GM23338 (cell line): ENCODE results near the gene ACSF2. TPM values are rescaled to one million over a fixed set of nuclear protein-coding genes. Genes with fewer than 3 reads are reported as not detected.

Experiments
- ATAC-seq: fragments of 200-7000 bp; cut with Tn5 transposase; 3 replicates; pipeline ENCODE4 v1.9.1; 2020
- DNase-seq: peaks from one replicate; pipeline ENCODE4 v3.0.0-alpha.2; 2015; ENCODE audit warnings: low spot score
- H2AFZ ChIP-seq: fragments of 200-600 bp; sonication (generic); 2 replicates; pipeline ENCODE4 v1.8.0; 2016; ENCODE audit warnings: antibody characterized with exemption, mild to moderate bottlenecking, moderate library complexity
- H3F3A ChIP-seq: fragments of 200-600 bp; sonication (generic); replicated peaks from 2 replicates; pipeline ENCODE4 v1.8.0; 2017; ENCODE audit warnings: antibody characterized with exemption, mixed run types, low read depth
- H3K27ac ChIP-seq: fragments of 200-600 bp; sonication (generic); 2 replicates; pipeline ENCODE4 v1.6.1; 2016; ENCODE audit warnings: low read depth
- H3K27me3 ChIP-seq: fragments of 200-600 bp; sonication (generic); 2 replicates; pipeline ENCODE4 v1.8.0; 2016; ENCODE audit warnings: mild to moderate bottlenecking, mixed run types, moderate library complexity; ENCODE audit not compliant: insufficient read depth
- H3K36me3 ChIP-seq: fragments of 200-600 bp; sonication (generic); 2 replicates; pipeline ENCODE4 v1.8.0; 2016; ENCODE audit warnings: mild to moderate bottlenecking; ENCODE audit not compliant: insufficient read depth
- H3K4me1 ChIP-seq: fragments of 200-600 bp; sonication (generic); 2 replicates; pipeline ENCODE4 v1.8.0; 2016; ENCODE audit warnings: mild to moderate bottlenecking, moderate library complexity; ENCODE audit not compliant: insufficient read depth
- H3K4me2 ChIP-seq: fragments of 200-600 bp; sonication (generic); 2 replicates; pipeline ENCODE4 v1.7.1; 2017; ENCODE audit warnings: mixed run types
- H3K4me3 ChIP-seq: fragments of 200-600 bp; sonication (generic); 2 replicates; pipeline ENCODE4 v1.6.1; 2016; ENCODE audit warnings: mixed run types
- H3K79me2 ChIP-seq: fragments of 200-600 bp; sonication (generic); replicated peaks from 2 replicates; pipeline ENCODE4 v1.8.0; 2017; ENCODE audit warnings: mild to moderate bottlenecking; ENCODE audit not compliant: insufficient read depth
- H3K9me2 ChIP-seq: fragments of 200-600 bp; sonication (generic); 2 replicates; pipeline ENCODE4 v1.8.0; 2017; ENCODE audit not compliant: insufficient read depth
- H4K20me1 ChIP-seq: fragments of 200-600 bp; sonication (generic); replicated peaks from 2 replicates; pipeline ENCODE4 v1.8.0; 2017; ENCODE audit warnings: mild to moderate bottlenecking; ENCODE audit not compliant: insufficient read depth
- H3K27ac Mint-ChIP-seq: 2 replicates; pipeline ENCODE4 v1.8.0; 2020; ENCODE audit warnings: inconsistent platforms, mild to moderate bottlenecking, moderate library complexity, mixed read lengths
- H3K27me3 Mint-ChIP-seq: 3 replicates; pipeline ENCODE4 v1.8.0; 2022; ENCODE audit warnings: low read depth, mild to moderate bottlenecking, moderate library complexity, mixed read lengths, inconsistent platforms; ENCODE audit not compliant: insufficient read depth, poor library complexity
- H3K36me3 Mint-ChIP-seq: 3 replicates; pipeline ENCODE4 v1.8.0; 2021; ENCODE audit warnings: low read depth, mild to moderate bottlenecking, inconsistent platforms, moderate library complexity, mixed read lengths
- H3K4me1 Mint-ChIP-seq: 3 replicates; pipeline ENCODE4 v1.8.0; 2020; ENCODE audit warnings: mild to moderate bottlenecking, inconsistent platforms, mixed read lengths
- H3K4me3 Mint-ChIP-seq: 3 replicates; pipeline ENCODE4 v1.8.0; 2021; ENCODE audit warnings: moderate library complexity, mild to moderate bottlenecking, inconsistent platforms, mixed read lengths
- H3K9me3 Mint-ChIP-seq: 3 replicates; pipeline ENCODE4 v1.8.0; 2020; ENCODE audit warnings: moderate library complexity, mild to moderate bottlenecking, inconsistent platforms, mixed read lengths
- CTCF ChIP-seq, 2 experiments: fragments of 200-600 bp in 1 of 2; sonication (generic) in 1 of 2; conservative IDR thresholded peaks; 2 replicates each; pipeline versions ENCODE4 v1.5.1 to v1.6.1; 2016 to 2017; ENCODE audit warnings: antibody characterized with exemption in 2 of 2, low read depth in 2 of 2, mild to moderate bottlenecking in 2 of 2, moderate library complexity in 1 of 2
- EZH2phosphoT487 ChIP-seq: fragments of 200-600 bp; sonication (generic); IDR thresholded peaks from one replicate; pipeline ENCODE4 v1.8.1; 2018; ENCODE audit warnings: antibody characterized with exemption; ENCODE audit not compliant: unreplicated experiment
- JUNB ChIP-seq: IDR thresholded peaks from one replicate; pipeline ENCODE4 v1.6.1; 2016; ENCODE audit warnings: antibody characterized with exemption; ENCODE audit not compliant: unreplicated experiment
- NANOG ChIP-seq: IDR thresholded peaks from 2 replicates; pipeline ENCODE4 v1.6.1; 2016; ENCODE audit warnings: antibody characterized with exemption, borderline replicate concordance
- POLR2AphosphoS5 ChIP-seq: IDR thresholded peaks from 2 replicates; pipeline ENCODE4 v1.6.1; 2016; ENCODE audit warnings: antibody characterized with exemption, low read depth
- ZNF114 ChIP-seq: fragments of 250-450 bp; sonication (Bioruptor Pico); IDR thresholded peaks from 2 replicates; pipeline ENCODE4 v1.5.0; 2020; ENCODE audit warnings: mild to moderate bottlenecking, moderate library complexity
- ZNF331 ChIP-seq: fragments of 250-450 bp; sonication (Bioruptor Pico); IDR thresholded peaks from 2 replicates; pipeline ENCODE4 v1.5.0; 2020; ENCODE audit warnings: low read depth, mild to moderate bottlenecking, moderate library complexity
- polyA plus RNA-seq: library from polyadenylated mRNA; unstranded; fragments of >200 nt; fragmentation: Nextera tagmentation; extraction: Ambion mirVana; gene quantifications from 2 replicates; pipeline ENCODE4 v1.2.1, GENCODE V29; 2016
- total RNA-seq: library from RNA; depleted of rRNA; stranded (reverse); fragments of >200 nt; shearing (Covaris generic); gene quantifications from 2 replicates; pipeline ENCODE4 v1.2.3, GENCODE V29; 2014
- TF ChIP-seq, protein P1 (sequence below): IDR thresholded peaks from one replicate; pipeline ENCODE4 v1.6.1; 2018; ENCODE audit warnings: antibody characterized with exemption; ENCODE audit not compliant: unreplicated experiment
- TF ChIP-seq, protein P2 (sequence below): fragments of 250-450 bp; sonication (Bioruptor Pico); IDR thresholded peaks from 2 replicates; pipeline ENCODE4 v1.5.0; 2020; ENCODE audit warnings: mild to moderate bottlenecking, moderate library complexity

ACSF2 gene
- total and polyA plus RNA-seq, 2 experiments from 2014 or later = 6.9 to 12.4 TPM

- TF ChIP-seq, protein P1, sequence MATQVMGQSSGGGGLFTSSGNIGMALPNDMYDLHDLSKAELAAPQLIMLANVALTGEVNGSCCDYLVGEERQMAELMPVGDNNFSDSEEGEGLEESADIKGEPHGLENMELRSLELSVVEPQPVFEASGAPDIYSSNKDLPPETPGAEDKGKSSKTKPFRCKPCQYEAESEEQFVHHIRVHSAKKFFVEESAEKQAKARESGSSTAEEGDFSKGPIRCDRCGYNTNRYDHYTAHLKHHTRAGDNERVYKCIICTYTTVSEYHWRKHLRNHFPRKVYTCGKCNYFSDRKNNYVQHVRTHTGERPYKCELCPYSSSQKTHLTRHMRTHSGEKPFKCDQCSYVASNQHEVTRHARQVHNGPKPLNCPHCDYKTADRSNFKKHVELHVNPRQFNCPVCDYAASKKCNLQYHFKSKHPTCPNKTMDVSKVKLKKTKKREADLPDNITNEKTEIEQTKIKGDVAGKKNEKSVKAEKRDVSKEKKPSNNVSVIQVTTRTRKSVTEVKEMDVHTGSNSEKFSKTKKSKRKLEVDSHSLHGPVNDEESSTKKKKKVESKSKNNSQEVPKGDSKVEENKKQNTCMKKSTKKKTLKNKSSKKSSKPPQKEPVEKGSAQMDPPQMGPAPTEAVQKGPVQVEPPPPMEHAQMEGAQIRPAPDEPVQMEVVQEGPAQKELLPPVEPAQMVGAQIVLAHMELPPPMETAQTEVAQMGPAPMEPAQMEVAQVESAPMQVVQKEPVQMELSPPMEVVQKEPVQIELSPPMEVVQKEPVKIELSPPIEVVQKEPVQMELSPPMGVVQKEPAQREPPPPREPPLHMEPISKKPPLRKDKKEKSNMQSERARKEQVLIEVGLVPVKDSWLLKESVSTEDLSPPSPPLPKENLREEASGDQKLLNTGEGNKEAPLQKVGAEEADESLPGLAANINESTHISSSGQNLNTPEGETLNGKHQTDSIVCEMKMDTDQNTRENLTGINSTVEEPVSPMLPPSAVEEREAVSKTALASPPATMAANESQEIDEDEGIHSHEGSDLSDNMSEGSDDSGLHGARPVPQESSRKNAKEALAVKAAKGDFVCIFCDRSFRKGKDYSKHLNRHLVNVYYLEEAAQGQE = no peak
- TF ChIP-seq, protein P2, sequence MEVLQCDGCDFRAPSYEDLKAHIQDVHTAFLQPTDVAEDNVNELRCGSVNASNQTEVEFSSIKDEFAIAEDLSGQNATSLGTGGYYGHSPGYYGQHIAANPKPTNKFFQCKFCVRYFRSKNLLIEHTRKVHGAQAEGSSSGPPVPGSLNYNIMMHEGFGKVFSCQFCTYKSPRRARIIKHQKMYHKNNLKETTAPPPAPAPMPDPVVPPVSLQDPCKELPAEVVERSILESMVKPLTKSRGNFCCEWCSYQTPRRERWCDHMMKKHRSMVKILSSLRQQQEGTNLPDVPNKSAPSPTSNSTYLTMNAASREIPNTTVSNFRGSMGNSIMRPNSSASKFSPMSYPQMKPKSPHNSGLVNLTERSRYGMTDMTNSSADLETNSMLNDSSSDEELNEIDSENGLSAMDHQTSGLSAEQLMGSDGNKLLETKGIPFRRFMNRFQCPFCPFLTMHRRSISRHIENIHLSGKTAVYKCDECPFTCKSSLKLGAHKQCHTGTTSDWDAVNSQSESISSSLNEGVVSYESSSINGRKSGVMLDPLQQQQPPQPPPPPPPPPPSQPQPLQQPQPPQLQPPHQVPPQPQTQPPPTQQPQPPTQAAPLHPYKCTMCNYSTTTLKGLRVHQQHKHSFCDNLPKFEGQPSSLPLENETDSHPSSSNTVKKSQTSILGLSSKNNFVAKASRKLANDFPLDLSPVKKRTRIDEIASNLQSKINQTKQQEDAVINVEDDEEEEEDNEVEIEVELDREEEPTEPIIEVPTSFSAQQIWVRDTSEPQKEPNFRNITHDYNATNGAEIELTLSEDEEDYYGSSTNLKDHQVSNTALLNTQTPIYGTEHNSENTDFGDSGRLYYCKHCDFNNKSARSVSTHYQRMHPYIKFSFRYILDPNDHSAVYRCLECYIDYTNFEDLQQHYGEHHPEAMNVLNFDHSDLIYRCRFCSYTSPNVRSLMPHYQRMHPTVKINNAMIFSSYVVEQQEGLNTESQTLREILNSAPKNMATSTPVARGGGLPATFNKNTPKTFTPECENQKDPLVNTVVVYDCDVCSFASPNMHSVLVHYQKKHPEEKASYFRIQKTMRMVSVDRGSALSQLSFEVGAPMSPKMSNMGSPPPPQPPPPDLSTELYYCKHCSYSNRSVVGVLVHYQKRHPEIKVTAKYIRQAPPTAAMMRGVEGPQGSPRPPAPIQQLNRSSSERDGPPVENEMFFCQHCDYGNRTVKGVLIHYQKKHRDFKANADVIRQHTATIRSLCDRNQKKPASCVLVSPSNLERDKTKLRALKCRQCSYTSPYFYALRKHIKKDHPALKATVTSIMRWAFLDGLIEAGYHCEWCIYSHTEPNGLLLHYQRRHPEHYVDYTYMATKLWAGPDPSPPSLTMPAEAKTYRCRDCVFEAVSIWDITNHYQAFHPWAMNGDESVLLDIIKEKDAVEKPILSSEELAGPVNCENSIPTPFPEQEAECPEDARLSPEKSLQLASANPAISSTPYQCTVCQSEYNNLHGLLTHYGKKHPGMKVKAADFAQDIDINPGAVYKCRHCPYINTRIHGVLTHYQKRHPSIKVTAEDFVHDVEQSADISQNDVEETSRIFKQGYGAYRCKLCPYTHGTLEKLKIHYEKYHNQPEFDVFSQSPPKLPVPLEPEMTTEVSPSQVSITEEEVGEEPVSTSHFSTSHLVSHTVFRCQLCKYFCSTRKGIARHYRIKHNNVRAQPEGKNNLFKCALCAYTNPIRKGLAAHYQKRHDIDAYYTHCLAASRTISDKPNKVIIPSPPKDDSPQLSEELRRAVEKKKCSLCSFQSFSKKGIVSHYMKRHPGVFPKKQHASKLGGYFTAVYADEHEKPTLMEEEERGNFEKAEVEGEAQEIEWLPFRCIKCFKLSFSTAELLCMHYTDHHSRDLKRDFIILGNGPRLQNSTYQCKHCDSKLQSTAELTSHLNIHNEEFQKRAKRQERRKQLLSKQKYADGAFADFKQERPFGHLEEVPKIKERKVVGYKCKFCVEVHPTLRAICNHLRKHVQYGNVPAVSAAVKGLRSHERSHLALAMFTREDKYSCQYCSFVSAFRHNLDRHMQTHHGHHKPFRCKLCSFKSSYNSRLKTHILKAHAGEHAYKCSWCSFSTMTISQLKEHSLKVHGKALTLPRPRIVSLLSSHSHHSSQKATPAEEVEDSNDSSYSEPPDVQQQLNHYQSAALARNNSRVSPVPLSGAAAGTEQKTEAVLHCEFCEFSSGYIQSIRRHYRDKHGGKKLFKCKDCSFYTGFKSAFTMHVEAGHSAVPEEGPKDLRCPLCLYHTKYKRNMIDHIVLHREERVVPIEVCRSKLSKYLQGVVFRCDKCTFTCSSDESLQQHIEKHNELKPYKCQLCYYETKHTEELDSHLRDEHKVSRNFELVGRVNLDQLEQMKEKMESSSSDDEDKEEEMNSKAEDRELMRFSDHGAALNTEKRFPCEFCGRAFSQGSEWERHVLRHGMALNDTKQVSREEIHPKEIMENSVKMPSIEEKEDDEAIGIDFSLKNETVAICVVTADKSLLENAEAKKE (CRISPR knock-in tag) = no peak
These were observed 2.9 kb downstream of the ACSF2 start (continued) for GRCh38 chr17:50428831-50429424.

GRCh38 chr17:50429793-50430192 lies 3.8 kb downstream of the ACSF2 start:
- peaks cover 7% of the 10 kb centered on the region; the same call in 1 of the 2 replicates for H3F3A ChIP-seq
- H3K27ac Mint-ChIP-seq = no peak overlapping the region
- peaks cover 18% of the 10 kb centered on the region for H3K4me1 Mint-ChIP-seq
- no peak for TF ChIP-seq CTCF (conservative IDR thresholded peaks at IDR 0.05; ENCODE audit: low read depth in 2 of 2)
- TF ChIP-seq ZNF114 = no peak
- TF ChIP-seq EZH2phosphoT487 = no peak
- TF ChIP-seq POLR2AphosphoS5 = no peak
- TF ChIP-seq, protein P1 = no peak
- TF ChIP-seq ZNF331 (CRISPR knock-in tag) = no peak
- no peak for TF ChIP-seq NANOG
- no peak for TF ChIP-seq JUNB

More at GRCh38 chr17:50429793-50430192, 3.8 kb downstream of the ACSF2 start:
- no peaks in the 10 kb centered on the region for H4K20me1 ChIP-seq
- Mint-ChIP-seq H3K27me3 (peaks cover 13% of the 10 kb centered on the region), H3K36me3 (no peaks in the 10 kb centered on the region), H3K4me3 (no peak overlapping the region), H3K9me3 (no peaks in the 10 kb centered on the region; the same call in 1 of the 3 replicates)
- no peaks in the 10 kb centered on the region for H3K36me3 ChIP-seq
- peaks cover 18% of the 10 kb centered on the region for H3K4me1 ChIP-seq
- no peak overlapping the region for H3K4me3 ChIP-seq
- no peak for DNase-seq
- H3K27ac ChIP-seq = no peak overlapping the region
- no peak overlapping the region for H3K4me2 ChIP-seq
- no peak overlapping the region for H2AFZ ChIP-seq
- no peaks in the 10 kb centered on the region for H3K9me2 ChIP-seq
- H3K27me3 ChIP-seq = peaks cover 6% of the 10 kb centered on the region; the same call in 1 of the 2 replicates
- H3K79me2 ChIP-seq = peaks cover 5% of the 10 kb centered on the region
- ATAC-seq = no peak
